Breast epithelium (tissue), 4 donors: ENCODE results near the gene MBNL3. TPM values are rescaled to one million over a fixed set of nuclear protein-coding genes. Genes with fewer than 3 reads are reported as not detected.
A peak's percentile ranks its signal among the peaks of the same experiment; 100 is the strongest.

Source experiments
- DNase-seq, 2 donors: peaks; one replicate each; pipeline ENCODE4 v3.0.0-alpha.2; 2019; ENCODE audit warnings: low spot score in 2 of 2
- H3K27ac ChIP-seq, 2 donors: fragments of 200-600 bp; sonication (generic) in 1 of 2; one replicate each; pipeline ENCODE4 v1.5.1; 2016 to 2019; ENCODE audit warnings: mild to moderate bottlenecking in 1 of 2
- H3K27me3 ChIP-seq, 2 donors: fragments of 200-600 bp; sonication (generic) in 1 of 2; one replicate each; pipeline versions ENCODE4 v1.5.1 to v1.6.0; 2017 to 2019; ENCODE audit warnings: control low read depth in 1 of 2, mild to moderate bottlenecking in 1 of 2
- H3K36me3 ChIP-seq: fragments of 200-600 bp; one replicate; pipeline ENCODE4 v1.5.1; 2019
- H3K4me1 ChIP-seq, 2 donors: fragments of 200-600 bp; sonication (generic); one replicate each; pipeline ENCODE4 v1.5.1; 2016 to 2019; ENCODE audit warnings: control low read depth in 1 of 2
- H3K4me3 ChIP-seq, 3 donors: fragments of 200-600 bp; sonication (generic); 1 replicate in 2 of 3; 2 replicates in 1 of 3; pipeline ENCODE4 v1.5.1; 2016 to 2019; ENCODE audit warnings: mild to moderate bottlenecking in 3 of 3, moderate library complexity in 2 of 3
- H3K9me3 ChIP-seq, 2 donors: fragments of 200-600 bp; sonication (generic) in 1 of 2; one replicate each; pipeline ENCODE4 v1.5.1; 2016 to 2019; ENCODE audit warnings: control low read depth in 1 of 2
- POLR2A ChIP-seq: fragments of 450-650 bp; IDR thresholded peaks from one replicate; pipeline ENCODE4 v1.6.1; 2016; ENCODE audit warnings: antibody characterized with exemption, mild to moderate bottlenecking, moderate library complexity
- POLR2AphosphoS5 ChIP-seq, 3 donors: sonication (generic); formaldehyde crosslinking; IDR thresholded peaks; one replicate each; pipeline ENCODE4 v1.6.1; 2017; ENCODE audit warnings: antibody characterized with exemption in 3 of 3
- intact Hi-C: fragments of 100-400 bp; cut with DNase I; formaldehyde crosslinking; loops from one replicate; pipeline ENCODE4 v1.15.1; 2023; ENCODE audit warnings: low total_unique reads
- total RNA-seq, 3 donors: library from RNA; depleted of rRNA; stranded (reverse); fragments of >200 nt; gene quantifications; one replicate each; pipeline ENCODE4 v1.1.0, GENCODE V29; 2016
- TF ChIP-seq, protein P1 (sequence below), 3 donors: fragments of 450-650 bp; IDR thresholded peaks; one replicate each; pipeline ENCODE4 v1.5.1; 2016 to 2017; ENCODE audit warnings: antibody characterized with exemption in 3 of 3, mild to moderate bottlenecking in 3 of 3, moderate library complexity in 3 of 3

MBNL3 gene
- total RNA-seq, 3 donors from 2014 or later = 7.5 to 42.6 (median 26.3) TPM

DNA sequence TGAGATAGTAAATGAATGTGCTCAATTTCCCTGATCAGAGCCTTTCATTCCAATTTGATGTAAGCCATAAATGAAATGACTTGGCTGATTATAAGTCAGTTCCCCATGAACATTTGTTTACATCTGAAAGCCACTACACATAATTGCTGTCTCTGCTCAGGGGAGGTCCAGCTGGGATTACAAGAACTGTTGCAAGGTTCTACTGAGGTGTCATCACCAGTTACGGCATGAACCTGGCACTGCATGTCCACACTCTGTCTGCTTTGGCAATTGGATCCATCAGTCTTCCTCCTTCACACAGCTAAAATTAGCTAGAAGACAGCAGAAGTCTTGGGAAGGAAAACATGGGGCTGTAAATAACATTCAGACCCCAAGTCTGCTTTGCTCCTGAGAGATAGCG, 12.8 kb upstream of the MBNL3 start:
- no peaks in the 10 kb centered on the region for H3K9me3 ChIP-seq
- no peaks in the 10 kb centered on the region for H3K36me3 ChIP-seq
- DNase-seq = no peak
- TF ChIP-seq POLR2A = no peak
- TF ChIP-seq, protein P1, sequence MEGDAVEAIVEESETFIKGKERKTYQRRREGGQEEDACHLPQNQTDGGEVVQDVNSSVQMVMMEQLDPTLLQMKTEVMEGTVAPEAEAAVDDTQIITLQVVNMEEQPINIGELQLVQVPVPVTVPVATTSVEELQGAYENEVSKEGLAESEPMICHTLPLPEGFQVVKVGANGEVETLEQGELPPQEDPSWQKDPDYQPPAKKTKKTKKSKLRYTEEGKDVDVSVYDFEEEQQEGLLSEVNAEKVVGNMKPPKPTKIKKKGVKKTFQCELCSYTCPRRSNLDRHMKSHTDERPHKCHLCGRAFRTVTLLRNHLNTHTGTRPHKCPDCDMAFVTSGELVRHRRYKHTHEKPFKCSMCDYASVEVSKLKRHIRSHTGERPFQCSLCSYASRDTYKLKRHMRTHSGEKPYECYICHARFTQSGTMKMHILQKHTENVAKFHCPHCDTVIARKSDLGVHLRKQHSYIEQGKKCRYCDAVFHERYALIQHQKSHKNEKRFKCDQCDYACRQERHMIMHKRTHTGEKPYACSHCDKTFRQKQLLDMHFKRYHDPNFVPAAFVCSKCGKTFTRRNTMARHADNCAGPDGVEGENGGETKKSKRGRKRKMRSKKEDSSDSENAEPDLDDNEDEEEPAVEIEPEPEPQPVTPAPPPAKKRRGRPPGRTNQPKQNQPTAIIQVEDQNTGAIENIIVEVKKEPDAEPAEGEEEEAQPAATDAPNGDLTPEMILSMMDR (IDR thresholded peaks at IDR 0.05) = no peak
- no peak for TF ChIP-seq POLR2AphosphoS5 (IDR thresholded peaks at IDR 0.05)
- intact Hi-C loops = no loop called here
- H3K27ac ChIP-seq = no peak overlapping the region
- no peak overlapping the region for H3K4me3 ChIP-seq
- no peaks in the 10 kb centered on the region for H3K4me1 ChIP-seq
- peaks cover 0 to 44% of the 10 kb centered on the region in 2 donors for H3K27me3 ChIP-seq

DNA sequence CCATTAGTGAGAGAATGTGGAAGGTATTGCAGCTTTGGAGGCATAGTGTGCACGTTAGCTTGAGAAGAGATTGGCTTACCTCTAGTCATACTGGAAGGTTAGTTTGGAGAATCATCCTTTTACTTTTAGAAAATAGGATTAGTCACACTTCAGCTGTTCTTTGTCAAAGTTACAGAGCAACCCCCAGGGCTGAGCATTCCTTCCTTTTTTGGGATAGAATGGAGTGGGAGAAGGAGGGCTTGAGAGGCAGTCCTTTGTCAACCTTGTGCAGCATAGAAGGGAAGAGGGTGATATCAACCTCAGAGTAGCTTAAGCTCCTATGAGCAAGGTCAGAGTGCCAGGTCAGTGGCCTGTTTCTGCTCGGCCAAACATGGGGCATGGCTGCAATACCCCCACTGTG, 8.6 kb upstream of the MBNL3 start:
- TF ChIP-seq POLR2A (no peak), POLR2AphosphoS5 (IDR thresholded peaks at IDR 0.05) (no peak)
- TF ChIP-seq, protein P1 (IDR thresholded peaks at IDR 0.05) = no peak
- DNase-seq = no peak
- Histone ChIP-seq H3K27ac (no peak overlapping the region), H3K36me3 (no peaks in the 10 kb centered on the region), H3K4me1 (no peaks in the 10 kb centered on the region), H3K27me3 (peaks cover 0 to 45% of the 10 kb centered on the region in 2 donors), H3K9me3 (no peaks in the 10 kb centered on the region), H3K4me3 (no peak overlapping the region)
- intact Hi-C loops = no loop called here

DNA sequence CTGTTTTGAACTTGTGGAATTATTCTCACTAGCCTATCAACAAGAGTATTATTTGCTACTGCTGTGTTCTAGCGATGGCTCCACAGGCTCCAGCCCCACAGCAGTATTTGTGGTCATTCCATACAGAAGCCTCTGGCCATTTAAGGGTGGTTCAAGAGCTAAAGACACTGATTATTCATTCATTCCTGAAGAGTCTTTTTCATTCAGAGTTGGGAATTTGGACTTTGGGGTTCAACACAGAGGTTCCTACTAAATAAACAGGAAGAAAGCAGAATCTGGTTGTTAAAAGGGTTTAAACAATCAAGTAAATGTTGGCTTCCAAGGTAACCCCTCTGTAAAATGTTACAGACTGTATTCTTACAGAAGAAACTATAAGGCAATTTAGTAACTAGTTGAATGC, 4.3 kb upstream of the MBNL3 start:
- H3K27me3 ChIP-seq = peaks cover 0 to 54% of the 10 kb centered on the region in 2 donors
- H3K27ac ChIP-seq = no peak overlapping the region
- no peaks in the 10 kb centered on the region for H3K9me3 ChIP-seq
- DNase-seq = no peak
- TF ChIP-seq, protein P1 (IDR thresholded peaks at IDR 0.05) = no peak
- no peak for TF ChIP-seq POLR2AphosphoS5 (IDR thresholded peaks at IDR 0.05)
- TF ChIP-seq POLR2A = no peak
- H3K4me1 ChIP-seq = no peaks in the 10 kb centered on the region
- H3K4me3 ChIP-seq = no peak overlapping the region
- intact Hi-C loops = no loop called here
- H3K36me3 ChIP-seq = no peaks in the 10 kb centered on the region

DNA sequence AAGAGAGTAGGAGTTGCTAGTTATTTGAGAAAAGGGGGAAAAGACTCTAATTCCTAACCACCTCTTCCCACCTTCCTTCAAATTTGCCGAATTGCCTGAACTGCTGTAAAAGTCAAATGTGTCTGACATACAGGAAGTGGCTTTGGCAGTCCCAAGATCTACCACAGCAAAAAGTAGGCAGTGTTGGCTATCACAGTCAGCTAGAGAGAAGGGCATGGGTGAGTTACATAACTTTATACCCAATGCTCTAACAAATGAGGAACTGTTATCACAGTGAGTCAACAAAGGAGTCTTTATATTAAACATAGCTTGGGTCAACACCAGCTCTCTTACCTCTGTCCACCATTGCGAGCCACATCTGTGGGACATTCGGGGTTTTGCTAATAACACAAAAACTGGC, 2.4 kb upstream of the MBNL3 start:
- H3K9me3 ChIP-seq = no peaks in the 10 kb centered on the region
- no peaks in the 10 kb centered on the region for H3K36me3 ChIP-seq
- no peak for DNase-seq
- peaks cover 0 to 45% of the 10 kb centered on the region in 2 donors for H3K27me3 ChIP-seq
- H3K4me3 ChIP-seq = peak overlapping the region in 2 of 3 donors; percentile 66 to 74
- intact Hi-C loops = no loop called here
- TF ChIP-seq POLR2AphosphoS5 (IDR thresholded peaks at IDR 0.05) (no peak), POLR2A (no peak)
- TF ChIP-seq, protein P1 (IDR thresholded peaks at IDR 0.05) = peak in 2 of 3 donors; percentile 9 to 15
- no peak overlapping the region for H3K27ac ChIP-seq
- no peaks in the 10 kb centered on the region for H3K4me1 ChIP-seq

DNA sequence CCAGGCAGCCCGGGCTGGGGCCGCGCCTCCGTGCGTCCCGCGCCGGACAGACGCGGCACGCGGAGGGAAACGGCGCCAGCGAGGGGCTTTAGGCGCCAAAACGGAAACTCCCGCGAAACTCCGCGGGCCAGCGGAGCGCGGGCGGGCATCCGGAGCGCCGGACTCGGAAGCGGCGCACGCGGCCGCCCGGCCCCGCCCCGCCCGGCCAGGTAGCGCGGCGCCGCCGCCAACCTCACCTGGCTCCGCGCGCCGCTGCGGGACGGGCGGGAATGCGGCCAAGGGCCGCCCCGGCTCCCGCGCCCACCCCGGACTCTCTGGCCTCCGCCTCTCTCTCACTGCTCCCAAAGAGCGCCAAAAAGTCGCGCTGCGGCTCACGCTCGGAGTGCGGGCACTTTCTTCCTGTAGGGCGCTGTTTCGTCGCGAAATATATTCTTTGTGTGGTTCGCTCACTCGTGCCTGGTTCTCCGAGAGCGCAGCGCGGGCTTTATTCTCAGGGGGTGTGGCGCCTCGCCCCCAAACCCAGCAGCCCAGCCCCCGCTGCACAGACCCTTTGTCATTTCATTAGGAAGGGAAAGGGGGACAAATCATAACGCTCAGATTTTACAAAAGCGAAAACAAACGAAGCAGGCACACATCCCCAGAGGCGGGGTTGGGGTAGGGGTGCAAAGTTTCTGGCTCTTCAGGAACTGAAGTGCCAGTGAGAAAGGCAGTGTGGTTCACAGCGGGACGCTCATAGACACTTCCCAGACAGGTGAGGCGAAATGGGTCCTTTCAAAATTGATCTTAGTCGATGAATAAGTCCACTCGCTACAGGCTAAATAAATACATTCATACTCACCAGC, 961 bp upstream of the MBNL3 start:
- DNase-seq = peak in 1 of 2 donors; percentile 46
- TF ChIP-seq, protein P1 (IDR thresholded peaks at IDR 0.05) = no peak
- TF ChIP-seq POLR2AphosphoS5 (IDR thresholded peaks at IDR 0.05) (no peak), POLR2A (no peak)
- intact Hi-C loops = no loop called here
- Histone ChIP-seq H3K4me3 (peak overlapping the region; percentile 53 to 74 (median 66)), H3K27me3 (peaks cover 0 to 40% of the 10 kb centered on the region in 2 donors), H3K27ac (peak overlapping the region; percentile 80 to 93), H3K36me3 (no peaks in the 10 kb centered on the region), H3K4me1 (no peaks in the 10 kb centered on the region), H3K9me3 (no peaks in the 10 kb centered on the region)
